Measurements from ENCODE around the gene TBC1D28.
"Not testable (repeated sequence)": the region's sequence is repeated elsewhere in the genome, so short reads cannot be mapped to it uniquely, and the experiment has no call there.

The TBC1D28 gene

DNA sequence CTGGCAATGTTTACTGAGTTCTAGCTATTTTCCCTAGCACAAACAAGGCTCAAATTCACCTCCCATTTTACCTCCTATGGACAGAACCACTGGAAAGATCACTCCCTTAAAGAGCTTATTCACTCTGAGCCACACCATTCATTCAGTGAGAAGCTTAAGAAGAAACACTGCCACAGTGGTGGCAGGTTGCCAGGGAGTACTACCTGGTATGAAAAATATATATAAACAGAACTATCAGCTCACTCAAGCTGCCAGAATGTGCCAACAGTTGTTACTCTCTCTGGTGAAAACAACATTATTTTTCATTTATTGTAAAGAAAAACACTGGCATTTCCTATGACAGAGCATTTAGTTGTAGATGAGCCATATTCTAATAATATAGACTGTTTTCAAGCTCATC, 31.2 kb downstream of the TBC1D28 start:
- not testable (repeated sequence) for DNase-seq

DNA sequence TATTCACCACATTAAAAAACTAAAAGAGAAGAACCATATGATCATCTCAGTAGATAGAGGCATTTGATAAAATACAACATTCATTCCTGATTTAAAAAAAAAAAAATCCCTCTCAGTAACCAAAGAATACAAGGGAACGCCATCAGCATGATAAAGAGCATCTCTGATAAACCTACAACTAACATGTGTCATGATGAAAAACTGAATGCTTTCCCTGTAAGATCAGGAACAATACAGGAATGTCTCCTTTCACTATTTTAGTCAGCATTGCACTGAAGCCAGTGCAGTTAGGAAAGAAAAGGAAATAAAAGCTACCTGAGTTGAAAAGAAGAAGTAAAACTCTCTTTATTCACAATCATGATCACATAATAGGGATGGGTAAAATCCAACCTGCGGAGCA, 51.1 kb downstream of the TBC1D28 start:
- DNase-seq: not testable (repeated sequence)
